K562 (cell line): ENCODE results near the gene TNRC6B. TPM values are rescaled to one million over a fixed set of nuclear protein-coding genes. Genes with fewer than 3 reads are reported as not detected.
A peak's percentile ranks its signal among the peaks of the same experiment; 100 is the strongest.

ENCODE experiments used
- ATAC-seq: fragments of 200-7000 bp; cut with Tn5 transposase; 3 replicates; pipeline ENCODE4 v1.9.1; 2020; ENCODE audit warnings: moderate library complexity
- BruUV-seq: library from RNA; stranded (reverse); fragments of 400-500 nt; replicated peaks from 2 replicates; lab custom pipeline; 2021; lab: Mats Ljungman, UMichigan
- CTCF ChIA-PET: fragments of 300-600 bp; formaldehyde crosslinking; extraction: SDS; loops from one replicate; lab custom pipeline; 2021; ENCODE audit warnings: low intra/inter-chr PET ratio; lab: Yijun Ruan, JAX
- POLR2A ChIA-PET: fragments of 300-600, 350-650 bp; sonication (Branson Sonifier 250); formaldehyde crosslinking; extraction: SDS; loops from one replicate; lab custom pipeline; 2021; ENCODE audit warnings: antibody characterized with exemption, inconsistent platforms; lab: Yijun Ruan, JAX
- DNase-seq, 4 experiments: peaks; one replicate each; pipeline versions ENCODE4 v3.0.0 to v3.0.0-alpha.2; 2011 to 2018; ENCODE audit warnings: low spot score in 3 of 4, mixed read lengths in 3 of 4; ENCODE audit errors: extremely low read depth in 1 of 4
- FAIRE-seq: peaks from 2 replicates; lab custom pipeline; 2011; peaks lifted over from hg19 to GRCh38; lab: Jason Lieb, UNC
- H2AFZ ChIP-seq: 2 replicates; pipeline ENCODE4 v1.6.0; 2011; ENCODE audit warnings: low read depth, low read length, control low read depth, inconsistent platforms
- H3K27ac ChIP-seq: fragments of 200-600 bp; 3 replicates; pipeline ENCODE4 v1.8.0; 2011; ENCODE audit warnings: low read depth, mild to moderate bottlenecking, control low read depth, inconsistent platforms, low read length, moderate library complexity, mixed read lengths; ENCODE audit errors: extremely low read depth
- H3K27me3 ChIP-seq, 2 experiments: fragments of 300-600 bp in 1 of 2; 2 replicates in 1 of 2; 3 replicates in 1 of 2; pipeline versions ENCODE4 v1.6.0 to v1.8.0; 2011; ENCODE audit warnings: inconsistent platforms in 2 of 2, low read length in 2 of 2, mild to moderate bottlenecking in 1 of 2, mixed read lengths in 1 of 2, moderate library complexity in 1 of 2; ENCODE audit not compliant: control insufficient read depth in 2 of 2, insufficient read depth in 2 of 2
- H3K36me3 ChIP-seq: fragments of 300-600 bp; 3 replicates; pipeline ENCODE4 v1.8.0; 2011; ENCODE audit warnings: mild to moderate bottlenecking, low read length, inconsistent platforms; ENCODE audit not compliant: control insufficient read depth, insufficient read depth
- H3K4me1 ChIP-seq, 2 experiments: fragments of 200-600 bp in 1 of 2; replicated peaks in 1 of 2; 2 replicates in 1 of 2; 3 replicates in 1 of 2; pipeline versions ENCODE4 v1.5.1 to v1.8.0; 2011; ENCODE audit warnings: inconsistent platforms in 2 of 2, low read length in 2 of 2, mild to moderate bottlenecking in 1 of 2, mixed read lengths in 1 of 2, moderate library complexity in 1 of 2; ENCODE audit not compliant: control insufficient read depth in 2 of 2, insufficient read depth in 2 of 2
- H3K4me2 ChIP-seq: 2 replicates; pipeline ENCODE4 v1.6.1; 2011; ENCODE audit warnings: low read length, control low read depth, inconsistent platforms, mixed read lengths; ENCODE audit not compliant: insufficient read depth
- H3K4me3 ChIP-seq: fragments of 200-600 bp; sonication (generic), shearing (Covaris generic); 2 replicates; pipeline ENCODE4 v1.5.1; 2016; ENCODE audit warnings: control low read depth, inconsistent platforms
- H3K79me2 ChIP-seq: fragments of 200-600 bp; 3 replicates; pipeline ENCODE4 v1.8.0; 2011; ENCODE audit warnings: low read length, inconsistent platforms; ENCODE audit not compliant: control insufficient read depth, insufficient read depth
- H3K9ac ChIP-seq, 2 experiments: 2 replicates each; pipeline versions ENCODE4 v1.6.0 to v1.6.1; 2011; ENCODE audit warnings: low read depth in 2 of 2, low read length in 2 of 2, control low read depth in 1 of 2, inconsistent platforms in 1 of 2, mild to moderate bottlenecking in 1 of 2, mixed read lengths in 1 of 2; ENCODE audit not compliant: insufficient read depth in 1 of 2
- H3K9me1 ChIP-seq: one replicate; pipeline ENCODE4 v1.6.0; 2011; ENCODE audit warnings: inconsistent platforms, mild to moderate bottlenecking, low read length, moderate library complexity; ENCODE audit not compliant: control insufficient read depth, insufficient read depth
- H3K9me3 ChIP-seq: replicated peaks from 2 replicates; pipeline ENCODE4 v1.5.1; 2011; ENCODE audit warnings: low read depth, low read length, inconsistent platforms; ENCODE audit not compliant: control insufficient read depth, insufficient read depth
- H4K20me1 ChIP-seq: replicated peaks from 2 replicates; pipeline ENCODE4 v1.6.1; 2011; ENCODE audit warnings: low read length, inconsistent platforms, mixed read lengths; ENCODE audit not compliant: control insufficient read depth, insufficient read depth
- CBX1 ChIP-seq: sonication (generic); IDR thresholded peaks from 2 replicates; pipeline ENCODE4 v1.6.1; 2016; ENCODE audit warnings: antibody characterized with exemption, low read depth, mild to moderate bottlenecking
- HIVEP1 ChIP-seq: fragments of 250-450 bp; sonication (Bioruptor Pico); IDR thresholded peaks from 2 replicates; pipeline ENCODE4 v1.4.0; 2020; ENCODE audit warnings: mild to moderate bottlenecking
- NFYB ChIP-seq: IDR thresholded peaks from 2 replicates; pipeline ENCODE4 v1.6.1; 2011; ENCODE audit warnings: mild to moderate bottlenecking, moderate library complexity; ENCODE audit not compliant: insufficient read length; ENCODE audit errors: extremely low read depth
- STAT5B ChIP-seq: fragments of 250-450 bp; sonication (Bioruptor Pico); IDR thresholded peaks from 2 replicates; pipeline ENCODE4 v1.8.0; 2021; ENCODE audit warnings: mild to moderate bottlenecking, inconsistent platforms
- ZBTB33 ChIP-seq: sonication (generic); formaldehyde crosslinking; IDR thresholded peaks from 2 replicates; pipeline ENCODE4 v1.8.1; 2023; ENCODE audit warnings: mild to moderate bottlenecking, missing genetic modification reagents
- ZNF263 ChIP-seq: sonication (generic); formaldehyde crosslinking; IDR thresholded peaks from 2 replicates; pipeline ENCODE4 v1.8.0; 2022; ENCODE audit warnings: mild to moderate bottlenecking, missing genetic modification reagents, borderline replicate concordance
- ZSCAN29 ChIP-seq: fragments of 450-650 bp; IDR thresholded peaks from 2 replicates; pipeline ENCODE4 v1.6.1; 2017
- WGBS: fragments of 100-300 bp; shearing (Covaris generic); methylation state at CpG from one replicate; pipeline ENCODE4 v1.1.6; 2016; ENCODE audit warnings: low coverage, mixed read lengths; ENCODE audit not compliant: insufficient coverage; ENCODE audit errors: missing lambda C conversion rate; 5-methylcytosine and 5-hydroxymethylcytosine counted together
- in situ Hi-C: fragments of 300-500 bp; cut with MboI; formaldehyde crosslinking; loops from 4 replicates; pipeline ENCODE4 v1.15.0; 2018; ENCODE audit warnings: inconsistent platforms, mixed read lengths
- intact Hi-C: fragments of 100-400 bp; cut with micrococcal nuclease; formaldehyde crosslinking; loops from 2 replicates; pipeline ENCODE4 v1.14.2; 2022
- polyA plus RNA-seq, 8 experiments: library from polyadenylated mRNA; depleted of rRNA in 4 of 8; stranded (reverse) in 5 of 8; unstranded in 3 of 8; fragments of >200 nt; fragmentation: Nextera tagmentation in 2 of 8; fragmentation: Illumina TruSeq in 1 of 8; extraction: Ambion mirVana in 2 of 8; extraction: Trizol in 1 of 8; gene quantifications; 2 replicates each; pipeline versions ENCODE4 v1.2.1 to v1.2.3, GENCODE V29; 2011 to 2014; ENCODE audit warnings: inconsistent platforms in 1 of 8, missing spikeins in 1 of 8
- total RNA-seq, 7 experiments: library from RNA; depleted of rRNA in 6 of 7; stranded (reverse); fragments of >200 nt in 6 of 7; fragmentation: Illumina TruSeq in 2 of 7; extraction: Trizol in 2 of 7; gene quantifications; 2 replicates each; pipeline versions ENCODE4 v1.2.1 to v1.2.3, GENCODE V29; 2011 to 2021; ENCODE audit warnings: low replicate concordance in 1 of 7

The TNRC6B gene
- total and polyA plus RNA-seq, 9 of the 15 experiments (the other 6 are each of a cell fraction or from before 2014, with no cell fraction given), result 0.96 to 18.8 (median 10.8) TPM

- 87% methylated on average over 9 of the region's 12 CpGs for WGBS
- H3K4me1 ChIP-seq, result peaks cover 3 to 8% of the 10 kb centered on the region in 2 experiments; a peak in 2 of 5 replicates
- TF ChIP-seq NFYB (no peak), CBX1 (no peak)
- peak overlapping the region in 1 of 2 experiments; percentile 2; a peak in 1 of 4 replicates for H3K9ac ChIP-seq
- FAIRE-seq (no peak), ATAC-seq (no peak), DNase-seq (no peak)
- no peak overlapping the region for H3K4me2 ChIP-seq
- no peak overlapping the region for H2AFZ ChIP-seq
- ChIA-PET CTCF (no interaction called here), POLR2A (no interaction called here)
- no TSS peak for BruUV-seq
- no peaks in the 10 kb centered on the region for H3K9me1 ChIP-seq
- 0 out of 2 replicates have a peak, but pooled peaks cover 2% of the 10 kb centered on the region for H4K20me1 ChIP-seq
- H3K27ac ChIP-seq, result no peak overlapping the region
- 0 out of 3 replicates have a peak, but pooled peaks cover 3% of the 10 kb centered on the region for H3K36me3 ChIP-seq
- in situ Hi-C loops, result no loop called here
- intact Hi-C loops, result no loop called here
- H3K4me3 ChIP-seq, result no peak overlapping the region
- no peaks in the 10 kb centered on the region for H3K9me3 ChIP-seq
- H3K27me3 ChIP-seq, result no peaks in the 10 kb centered on the region
- H3K79me2 ChIP-seq, result peaks cover 53% of the 10 kb centered on the region
These were observed 33.8 kb downstream of the TNRC6B start for GRCh38 chr22:40211476-40212054.

GRCh38 chr22:40212121-40212520 is 34.4 kb downstream of the TNRC6B start:
- no peak for TF ChIP-seq HIVEP1 (CRISPR knock-in tag)
- TF ChIP-seq ZBTB33 (CRISPR knock-in tag), result no peak
- TF ChIP-seq ZSCAN29, result no peak
- no peak for TF ChIP-seq STAT5B (CRISPR knock-in tag)
- TF ChIP-seq ZNF263 (CRISPR knock-in tag), result no peak
- H3K4me3 ChIP-seq, result no peak overlapping the region
- no peak overlapping the region for H3K27ac ChIP-seq
- no peaks in the 10 kb centered on the region for H3K9me1 ChIP-seq
- 0 out of 3 replicates have a peak, but pooled peaks cover 3% of the 10 kb centered on the region for H3K36me3 ChIP-seq
- no TSS peak for BruUV-seq
- FAIRE-seq (no peak), DNase-seq (no peak), ATAC-seq (no peak)
- no peaks in the 10 kb centered on the region for H3K9me3 ChIP-seq
- H3K9ac ChIP-seq, result no peak overlapping the region
- intact Hi-C loops, result no loop called here
- ChIA-PET CTCF (no interaction called here), POLR2A (no interaction called here)
- 76% methylated on average over 2 of the region's 2 CpGs for WGBS
- no peaks in the 10 kb centered on the region for H3K27me3 ChIP-seq
- H3K4me1 ChIP-seq, result peaks cover 3 to 8% of the 10 kb centered on the region in 2 experiments; a peak in 2 of 5 replicates
- H4K20me1 ChIP-seq, result 0 out of 2 replicates have a peak, but pooled peaks cover 2% of the 10 kb centered on the region
- peaks cover 53% of the 10 kb centered on the region for H3K79me2 ChIP-seq
- in situ Hi-C loops, result no loop called here
- H3K4me2 ChIP-seq, result no peak overlapping the region
- no peak overlapping the region for H2AFZ ChIP-seq
